ENCODE data around the gene ALCAM.

Gene ALCAM

DNA sequence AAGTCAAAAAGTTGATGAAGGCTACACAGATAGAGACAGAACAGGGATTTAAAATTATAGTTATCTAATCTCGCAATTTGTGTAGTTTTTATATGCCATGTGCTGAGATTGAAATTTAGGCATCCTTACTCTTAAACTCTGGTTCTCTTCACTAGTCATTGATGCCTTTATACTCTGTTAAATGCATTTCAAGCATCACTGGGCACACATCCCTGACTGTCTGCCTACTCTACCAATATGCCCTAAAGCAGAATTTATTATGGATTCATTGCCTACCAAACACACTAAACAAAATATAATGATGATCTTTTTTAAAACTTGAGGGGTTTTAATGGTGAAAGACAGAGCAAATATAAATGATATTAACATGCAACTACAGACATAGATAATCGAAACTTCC lies 10.3 kb upstream of the ALCAM start:
- Histone ChIP-seq H3K4me3 (IDR thresholded peaks at IDR 0.05; ENCODE audit: insufficient read depth, low read depth, low read length) (no peak overlapping the region), H3K27me3 (ENCODE audit: insufficient read depth, low read depth) (no peaks in the 10 kb centered on the region), H4K20me1 (ENCODE audit: insufficient read depth) (no peaks in the 10 kb centered on the region), H3K79me2 (ENCODE audit: insufficient read depth, low read depth) (no peaks in the 10 kb centered on the region), H3K4me2 (no peak overlapping the region), H3K36me3 (ENCODE audit: insufficient read depth) (no peaks in the 10 kb centered on the region), H3K4me1 (ENCODE audit: low read depth, poor library complexity, severe bottlenecking) (no peaks in the 10 kb centered on the region), H2AFZ (ENCODE audit: low read depth) (no peak overlapping the region), H3K27ac (no peak overlapping the region), H3K9ac (no peak overlapping the region)
- TF ChIP-seq, protein P1, sequence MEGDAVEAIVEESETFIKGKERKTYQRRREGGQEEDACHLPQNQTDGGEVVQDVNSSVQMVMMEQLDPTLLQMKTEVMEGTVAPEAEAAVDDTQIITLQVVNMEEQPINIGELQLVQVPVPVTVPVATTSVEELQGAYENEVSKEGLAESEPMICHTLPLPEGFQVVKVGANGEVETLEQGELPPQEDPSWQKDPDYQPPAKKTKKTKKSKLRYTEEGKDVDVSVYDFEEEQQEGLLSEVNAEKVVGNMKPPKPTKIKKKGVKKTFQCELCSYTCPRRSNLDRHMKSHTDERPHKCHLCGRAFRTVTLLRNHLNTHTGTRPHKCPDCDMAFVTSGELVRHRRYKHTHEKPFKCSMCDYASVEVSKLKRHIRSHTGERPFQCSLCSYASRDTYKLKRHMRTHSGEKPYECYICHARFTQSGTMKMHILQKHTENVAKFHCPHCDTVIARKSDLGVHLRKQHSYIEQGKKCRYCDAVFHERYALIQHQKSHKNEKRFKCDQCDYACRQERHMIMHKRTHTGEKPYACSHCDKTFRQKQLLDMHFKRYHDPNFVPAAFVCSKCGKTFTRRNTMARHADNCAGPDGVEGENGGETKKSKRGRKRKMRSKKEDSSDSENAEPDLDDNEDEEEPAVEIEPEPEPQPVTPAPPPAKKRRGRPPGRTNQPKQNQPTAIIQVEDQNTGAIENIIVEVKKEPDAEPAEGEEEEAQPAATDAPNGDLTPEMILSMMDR (conservative IDR thresholded peaks at IDR 0.05; ENCODE audit: low read depth, low read length), result no peak

DNA sequence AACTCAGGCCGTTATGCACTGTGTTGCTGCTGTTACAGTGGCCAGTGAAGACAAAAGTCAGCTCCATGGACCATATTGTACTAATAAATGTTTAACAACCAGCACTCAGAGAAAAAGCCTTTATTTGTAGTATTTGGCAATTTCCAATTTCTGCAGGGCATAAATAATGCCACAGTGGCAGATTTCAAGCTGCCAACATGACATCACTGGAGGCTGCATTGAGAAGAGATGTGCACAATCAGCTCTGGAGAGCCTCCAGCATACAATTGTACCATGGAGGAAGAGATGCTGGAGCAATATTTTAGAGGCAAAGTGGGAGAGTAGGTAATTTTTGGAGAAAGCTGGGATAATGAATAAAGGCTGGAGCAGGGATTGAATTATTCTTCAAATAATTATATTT lies 9.7 kb upstream of the ALCAM start:
- no peak overlapping the region for H3K27ac ChIP-seq
- no peaks in the 10 kb centered on the region for H3K79me2 ChIP-seq (ENCODE audit: insufficient read depth, low read depth)
- no peaks in the 10 kb centered on the region for H3K36me3 ChIP-seq (ENCODE audit: insufficient read depth)
- no peaks in the 10 kb centered on the region for H3K4me1 ChIP-seq (ENCODE audit: low read depth, poor library complexity, severe bottlenecking)
- H2AFZ ChIP-seq (ENCODE audit: low read depth), result no peak overlapping the region
- TF ChIP-seq, protein P1 (conservative IDR thresholded peaks at IDR 0.05; ENCODE audit: low read depth, low read length), result no peak
- H4K20me1 ChIP-seq (ENCODE audit: insufficient read depth), result no peaks in the 10 kb centered on the region
- H3K9ac ChIP-seq, result no peak overlapping the region
- H3K4me2 ChIP-seq, result no peak overlapping the region
- H3K27me3 ChIP-seq (ENCODE audit: insufficient read depth, low read depth), result no peaks in the 10 kb centered on the region
- H3K4me3 ChIP-seq (IDR thresholded peaks at IDR 0.05; ENCODE audit: insufficient read depth, low read depth, low read length), result no peak overlapping the region

DNA sequence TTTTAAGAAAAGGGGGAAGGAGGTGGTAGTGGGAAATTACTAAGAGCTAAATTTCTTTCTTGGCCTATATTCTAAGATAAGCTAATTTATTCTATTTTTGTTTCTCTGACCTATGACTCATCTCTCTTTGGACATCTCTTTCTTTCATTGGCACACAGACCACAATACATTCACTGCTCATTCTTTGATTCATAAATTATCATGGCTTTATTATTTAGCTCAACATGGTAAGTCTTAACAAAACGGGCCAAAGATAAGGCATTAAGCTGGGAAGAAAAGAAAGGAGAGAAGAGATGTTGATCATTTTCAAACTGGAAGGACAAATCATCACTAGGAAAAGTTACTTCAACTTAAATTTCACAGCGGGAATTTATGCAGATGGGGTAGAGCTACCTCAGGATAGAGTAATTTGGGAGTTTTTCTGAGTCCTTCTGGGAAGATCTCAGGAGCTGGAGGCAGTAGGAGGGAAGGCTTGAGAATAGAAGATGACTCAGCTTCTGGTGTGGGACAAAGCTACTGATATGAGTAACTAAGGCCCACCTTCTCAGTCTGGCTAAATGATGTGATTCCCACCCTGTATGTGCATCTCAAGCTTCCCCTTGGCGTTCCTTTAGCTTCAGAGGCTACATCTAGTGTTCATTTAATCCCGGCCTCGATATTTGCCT lies 7.5 kb upstream of the ALCAM start:
- no peak overlapping the region for H3K4me3 ChIP-seq (IDR thresholded peaks at IDR 0.05; ENCODE audit: insufficient read depth, low read depth, low read length)
- no peaks in the 10 kb centered on the region for H4K20me1 ChIP-seq (ENCODE audit: insufficient read depth)
- no peaks in the 10 kb centered on the region for H3K36me3 ChIP-seq (ENCODE audit: insufficient read depth)
- H3K9ac ChIP-seq, result no peak overlapping the region
- TF ChIP-seq, protein P1 (conservative IDR thresholded peaks at IDR 0.05; ENCODE audit: low read depth, low read length), result no peak
- no peaks in the 10 kb centered on the region for H3K79me2 ChIP-seq (ENCODE audit: insufficient read depth, low read depth)
- H2AFZ ChIP-seq (ENCODE audit: low read depth), result no peak overlapping the region
- H3K27ac ChIP-seq, result no peak overlapping the region
- H3K27me3 ChIP-seq (ENCODE audit: insufficient read depth, low read depth), result no peaks in the 10 kb centered on the region
- H3K4me2 ChIP-seq, result no peak overlapping the region
- H3K4me1 ChIP-seq (ENCODE audit: low read depth, poor library complexity, severe bottlenecking), result no peaks in the 10 kb centered on the region

DNA sequence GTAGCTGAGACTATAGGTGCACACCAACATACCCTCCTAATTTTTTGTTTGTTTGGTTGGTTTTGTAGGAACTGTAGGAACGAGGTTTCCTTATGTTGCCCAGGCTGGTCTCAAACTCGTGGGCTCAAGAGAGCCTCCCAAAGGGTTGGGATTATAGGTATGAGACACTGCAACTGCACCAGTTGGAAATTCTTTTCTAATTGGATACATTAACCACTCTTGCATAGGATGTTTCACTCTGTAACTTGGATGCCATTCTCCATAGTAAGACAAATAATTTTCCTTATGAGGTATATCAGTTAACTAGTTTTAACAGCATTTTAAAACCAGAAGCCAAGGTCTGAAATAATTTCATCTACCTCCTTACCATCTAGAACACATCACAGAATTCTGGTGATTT lies 6.7 kb upstream of the ALCAM start:
- H3K36me3 ChIP-seq (ENCODE audit: insufficient read depth), result no peaks in the 10 kb centered on the region
- no peaks in the 10 kb centered on the region for H3K79me2 ChIP-seq (ENCODE audit: insufficient read depth, low read depth)
- no peaks in the 10 kb centered on the region for H3K27me3 ChIP-seq (ENCODE audit: insufficient read depth, low read depth)
- H3K4me3 ChIP-seq (IDR thresholded peaks at IDR 0.05; ENCODE audit: insufficient read depth, low read depth, low read length), result no peak overlapping the region
- no peak overlapping the region for H3K9ac ChIP-seq
- H3K4me1 ChIP-seq (ENCODE audit: low read depth, poor library complexity, severe bottlenecking), result no peaks in the 10 kb centered on the region
- H3K4me2 ChIP-seq, result no peak overlapping the region
- H2AFZ ChIP-seq (ENCODE audit: low read depth), result no peak overlapping the region
- TF ChIP-seq, protein P1 (conservative IDR thresholded peaks at IDR 0.05; ENCODE audit: low read depth, low read length), result no peak
- no peaks in the 10 kb centered on the region for H4K20me1 ChIP-seq (ENCODE audit: insufficient read depth)
- H3K27ac ChIP-seq, result no peak overlapping the region

All from KMS-11 (cell line).